ENCODE data around the gene HSD11B2. TPM values are rescaled to one million over a fixed set of nuclear protein-coding genes. Genes with fewer than 3 reads are reported as not detected.
"Not testable (repeated sequence)": the region's sequence is repeated elsewhere in the genome, so short reads cannot be mapped to it uniquely, and the experiment has no call there.

The HSD11B2 gene
- total RNA-seq, 1 donor from 2014 or later, result 1.7 TPM

DNA sequence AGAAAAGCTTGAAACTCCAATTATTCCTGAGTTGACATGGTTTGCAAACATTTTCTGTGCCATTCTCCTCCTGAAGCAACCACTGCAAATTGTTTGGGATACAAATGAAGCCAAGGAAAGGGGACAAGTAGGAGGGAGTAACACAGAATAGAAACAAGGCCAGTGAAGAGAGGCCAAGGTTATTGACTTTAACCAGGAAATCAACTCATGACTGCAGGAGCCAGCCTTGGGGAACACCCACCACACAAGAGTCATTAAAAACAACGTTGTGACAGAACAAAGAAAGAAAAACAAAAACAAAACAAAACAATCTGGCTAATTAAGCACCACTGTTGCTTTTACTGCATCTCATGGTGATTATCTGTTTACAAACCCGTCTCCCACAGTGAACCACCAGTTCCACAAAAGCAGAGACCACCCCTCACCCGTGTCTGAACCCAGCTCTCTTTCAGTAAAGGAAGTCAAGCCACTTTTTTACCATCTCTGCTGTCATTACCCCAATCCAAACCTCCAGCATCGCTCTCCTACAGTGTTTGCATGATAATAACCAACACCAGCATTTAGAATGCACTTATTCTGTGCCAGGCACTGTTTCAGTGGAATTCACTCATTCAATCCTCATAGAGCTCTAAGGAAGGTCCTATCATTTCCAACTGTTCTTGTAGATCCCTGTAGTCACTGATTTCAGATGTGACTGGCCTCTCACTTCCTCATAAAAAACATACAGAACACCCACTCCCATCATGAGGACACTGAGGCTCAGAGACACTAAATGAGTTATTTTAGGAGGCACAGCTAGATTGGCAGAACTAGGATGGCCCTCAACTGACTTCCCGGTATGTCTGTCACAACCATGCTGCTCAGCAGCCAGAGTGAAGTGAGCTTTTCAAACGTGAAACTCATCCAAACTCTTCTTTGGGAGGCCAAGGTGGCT lies 16.7 kb upstream of the HSD11B2 start:
- Mint-ChIP-seq H3K4me3 (ENCODE audit: low read depth) (peak overlapping the region; percentile 7), H3K4me1 (ENCODE audit: low read depth) (peaks cover 10% of the 10 kb centered on the region), H3K9me3 (no peaks in the 10 kb centered on the region), H3K27me3 (ENCODE audit: low read depth) (peaks cover 26% of the 10 kb centered on the region), H3K27ac (no peak overlapping the region), H3K36me3 (ENCODE audit: low read depth) (no peaks in the 10 kb centered on the region)
- DNase-seq (ENCODE audit: low spot score), result no peak
- intact Hi-C loops (cut with micrococcal nuclease), result no loop called here

- H3K36me3 Mint-ChIP-seq (ENCODE audit: low read depth); H3K9me3 Mint-ChIP-seq; H3K27ac Mint-ChIP-seq; DNase-seq (ENCODE audit: low spot score); intact Hi-C loops (cut with micrococcal nuclease): not testable (repeated sequence)
- Mint-ChIP-seq H3K4me3 (ENCODE audit: low read depth) (peak overlapping the region; percentile 67), H3K4me1 (ENCODE audit: low read depth) (peaks cover 10% of the 10 kb centered on the region), H3K27me3 (ENCODE audit: low read depth) (peaks cover 31% of the 10 kb centered on the region)
Observed at GRCh38 chr16:67415421-67415820, 15.5 kb upstream of the HSD11B2 start.

DNA sequence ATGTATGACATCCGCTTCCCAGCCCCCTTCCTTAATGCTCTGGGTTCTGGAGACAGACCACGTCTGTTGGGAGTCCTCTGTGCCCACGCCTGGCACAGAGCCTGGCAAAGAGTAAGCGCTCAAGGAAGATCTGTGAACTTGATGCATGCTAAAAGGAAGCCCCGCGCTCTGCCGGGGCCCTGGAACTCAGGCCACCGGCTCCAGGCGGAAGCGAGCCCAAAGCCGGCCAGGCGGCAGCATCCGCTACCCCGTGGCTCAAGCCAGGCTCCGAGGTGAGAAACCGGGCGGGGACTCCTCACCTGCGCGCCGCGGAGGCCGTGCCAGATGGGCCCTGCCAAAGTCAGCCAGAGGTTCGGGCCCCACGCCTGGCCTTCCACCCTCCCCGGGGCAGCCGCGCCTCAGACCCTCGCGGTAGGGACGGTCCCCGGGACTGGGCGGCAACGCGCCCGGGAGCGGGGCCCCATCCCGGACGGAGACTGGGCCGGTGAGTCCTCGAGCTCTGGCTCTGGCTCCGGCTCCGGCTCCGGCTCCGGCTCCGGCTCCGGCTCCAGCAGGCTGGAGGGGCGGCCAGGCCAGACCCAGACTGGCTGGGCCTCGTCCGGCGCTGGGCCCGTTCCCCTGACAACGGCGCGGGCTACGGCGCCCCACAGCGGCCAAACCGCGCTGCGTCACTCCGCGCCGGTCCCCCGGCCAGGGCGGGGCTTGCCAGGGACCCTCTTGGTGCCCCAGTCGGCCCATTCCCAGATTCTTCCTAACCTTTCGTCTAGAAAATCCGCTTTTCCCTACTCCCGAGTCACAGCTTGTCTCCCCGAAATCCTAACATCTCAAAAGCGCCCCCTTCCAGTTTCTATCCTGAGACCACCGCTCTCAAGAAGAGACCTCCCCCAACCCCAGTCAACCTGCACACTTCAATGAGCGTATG lies 14.8 kb upstream of the HSD11B2 start, which contains the start of gene ZDHHC1:
TSS of gene ZDHHC1 (minus strand) at position 606 of the 922 bp plus-strand sequence. CDS start 8,702 bp downstream, outside the sequence.
- no peak within 1 kb of the TSS for H3K27ac Mint-ChIP-seq
- H3K36me3 Mint-ChIP-seq (ENCODE audit: low read depth), result no peaks in the 10 kb centered on the region
- peak within 1 kb of the TSS; percentile 68 for H3K4me3 Mint-ChIP-seq (ENCODE audit: low read depth)
- H3K9me3 Mint-ChIP-seq, result no peaks in the 10 kb centered on the region
- intact Hi-C loops (cut with micrococcal nuclease), result no loop called here
- peaks cover 31% of the 10 kb centered on the region for H3K27me3 Mint-ChIP-seq (ENCODE audit: low read depth)
- peaks cover 10% of the 10 kb centered on the region for H3K4me1 Mint-ChIP-seq (ENCODE audit: low read depth)
- DNase-seq (ENCODE audit: low spot score), result peak; percentile 30

DNA sequence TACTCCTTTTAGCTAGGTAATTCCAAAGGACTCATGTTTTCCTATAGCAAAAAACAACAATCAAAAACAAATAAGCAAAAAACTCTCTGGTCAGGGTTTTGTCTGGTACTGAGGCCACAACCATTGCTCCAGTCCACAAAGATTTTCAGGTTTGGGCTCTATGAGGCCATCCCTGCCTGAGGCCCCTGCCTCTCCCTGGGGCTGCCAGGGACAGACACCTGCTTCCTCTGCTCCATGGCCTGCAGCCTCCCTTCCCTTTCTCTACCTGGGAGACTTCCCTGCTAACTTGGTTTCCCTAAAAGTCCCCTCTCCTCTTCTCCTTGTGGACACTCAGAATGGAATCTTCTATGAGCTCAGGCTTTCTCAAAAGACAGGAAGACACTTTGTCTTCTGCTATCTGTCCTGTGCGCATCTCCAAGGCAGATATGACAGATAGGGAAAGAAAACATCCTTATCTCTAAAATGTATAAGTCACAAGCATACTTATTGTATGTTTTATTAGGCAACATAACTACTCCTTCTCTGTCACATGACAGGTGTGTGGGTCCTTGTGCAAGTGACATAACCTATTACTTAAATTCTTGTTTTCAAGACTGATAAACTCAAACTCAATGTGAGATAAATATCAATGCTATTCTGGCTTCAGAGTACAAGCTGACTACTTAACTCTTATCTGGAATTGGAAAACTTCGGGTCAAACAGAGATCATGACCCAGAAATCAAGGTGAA lies 13.4 kb upstream of the HSD11B2 start:
- Mint-ChIP-seq H3K4me1 (ENCODE audit: low read depth) (peaks cover 10% of the 10 kb centered on the region), H3K4me3 (ENCODE audit: low read depth) (peak overlapping the region; percentile 18), H3K9me3 (no peaks in the 10 kb centered on the region), H3K27ac (peak overlapping the region; percentile 11), H3K27me3 (ENCODE audit: low read depth) (peaks cover 28% of the 10 kb centered on the region), H3K36me3 (ENCODE audit: low read depth) (no peaks in the 10 kb centered on the region)
- DNase-seq (ENCODE audit: low spot score), result no peak
- intact Hi-C loops (cut with micrococcal nuclease), result no loop called here

DNA sequence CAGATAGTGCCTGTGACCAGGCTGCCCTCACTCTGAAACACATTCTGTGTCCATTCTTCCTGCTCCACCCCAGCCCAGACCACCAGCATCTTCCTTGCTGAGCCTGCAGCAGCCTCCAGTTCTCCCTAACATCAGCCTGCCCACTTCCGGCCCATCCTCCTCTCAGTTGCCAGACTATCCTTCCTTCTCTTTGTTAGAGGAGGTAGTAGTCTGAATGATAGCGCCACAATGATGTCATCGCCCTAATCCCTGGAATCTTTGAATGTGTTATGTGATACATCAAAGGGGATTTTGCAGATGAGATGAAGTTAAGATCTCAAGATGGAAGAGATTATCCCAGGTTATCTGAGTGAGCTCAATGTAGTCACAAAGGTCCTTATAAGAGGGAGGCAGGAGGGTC lies 11.4 kb upstream of the HSD11B2 start:
- no peak for DNase-seq (ENCODE audit: low spot score)

DNA sequence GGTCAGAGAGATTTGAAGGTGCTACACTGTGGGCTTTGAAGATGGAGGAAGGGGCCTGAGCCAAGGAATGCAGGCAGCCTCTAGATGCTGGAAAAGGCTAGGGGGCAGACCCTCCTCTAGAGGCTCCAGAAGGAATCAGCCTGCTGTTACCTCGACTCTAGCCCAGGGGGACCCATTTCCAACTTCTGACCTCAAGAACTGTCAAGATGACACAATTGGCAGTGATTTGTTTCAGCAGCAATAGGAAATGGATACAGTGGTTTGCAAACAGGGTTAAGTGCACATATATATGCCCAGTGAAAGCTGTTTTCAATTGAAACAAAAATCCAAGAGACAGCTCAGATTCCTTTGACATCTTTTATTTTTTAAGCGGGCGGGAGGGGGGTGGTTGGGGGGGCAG lies 11.0 kb upstream of the HSD11B2 start:
- H3K4me3 Mint-ChIP-seq (ENCODE audit: low read depth), result no peak overlapping the region
- peaks cover 34% of the 10 kb centered on the region for H3K27me3 Mint-ChIP-seq (ENCODE audit: low read depth)
- no peak overlapping the region for H3K27ac Mint-ChIP-seq
- no peaks in the 10 kb centered on the region for H3K36me3 Mint-ChIP-seq (ENCODE audit: low read depth)
- no peak for DNase-seq (ENCODE audit: low spot score)
- intact Hi-C loops (cut with micrococcal nuclease), result no loop called here
- H3K9me3 Mint-ChIP-seq, result no peaks in the 10 kb centered on the region
- peaks cover 10% of the 10 kb centered on the region for H3K4me1 Mint-ChIP-seq (ENCODE audit: low read depth)

More for the DNA sequence above, 11.4 kb upstream of the HSD11B2 start:
- Mint-ChIP-seq H3K4me1 (ENCODE audit: low read depth) (peaks cover 10% of the 10 kb centered on the region), H3K9me3 (no peaks in the 10 kb centered on the region), H3K27me3 (ENCODE audit: low read depth) (peaks cover 34% of the 10 kb centered on the region), H3K36me3 (ENCODE audit: low read depth) (no peaks in the 10 kb centered on the region), H3K4me3 (ENCODE audit: low read depth) (no peak overlapping the region), H3K27ac (no peak overlapping the region)
- intact Hi-C loops (cut with micrococcal nuclease), result no loop called here

GRCh38 chr16:67421030-67421429 lies 9.9 kb upstream of the HSD11B2 start:
- Mint-ChIP-seq H3K4me3 (ENCODE audit: low read depth) (no peak overlapping the region), H3K9me3 (no peaks in the 10 kb centered on the region)

GRCh38 chr16:67423015-67423414 lies 7.9 kb upstream of the HSD11B2 start:
- DNase-seq (ENCODE audit: low spot score), result no peak
- Mint-ChIP-seq H3K27ac (no peak overlapping the region), H3K27me3 (ENCODE audit: low read depth) (peaks cover 32% of the 10 kb centered on the region), H3K36me3 (ENCODE audit: low read depth) (no peaks in the 10 kb centered on the region), H3K9me3 (no peaks in the 10 kb centered on the region), H3K4me1 (ENCODE audit: low read depth) (no peaks in the 10 kb centered on the region), H3K4me3 (ENCODE audit: low read depth) (no peak overlapping the region)
- intact Hi-C loops (cut with micrococcal nuclease), result no loop called here

More at GRCh38 chr16:67421030-67421429, 9.9 kb upstream of the HSD11B2 start:
- Mint-ChIP-seq H3K27me3 (ENCODE audit: low read depth) (peaks cover 38% of the 10 kb centered on the region), H3K27ac (no peak overlapping the region), H3K4me1 (ENCODE audit: low read depth) (peaks cover 8% of the 10 kb centered on the region), H3K36me3 (ENCODE audit: low read depth) (no peaks in the 10 kb centered on the region)
- intact Hi-C loops (cut with micrococcal nuclease), result no loop called here
- no peak for DNase-seq (ENCODE audit: low spot score)

- H3K4me3 Mint-ChIP-seq (ENCODE audit: low read depth), result no peak overlapping the region
- peaks cover 34% of the 10 kb centered on the region for H3K27me3 Mint-ChIP-seq (ENCODE audit: low read depth)
- H3K27ac Mint-ChIP-seq, result no peak overlapping the region
- no peak for DNase-seq (ENCODE audit: low spot score)
- intact Hi-C loops (cut with micrococcal nuclease), result no loop called here
- H3K4me1 Mint-ChIP-seq (ENCODE audit: low read depth), result no peaks in the 10 kb centered on the region
- no peaks in the 10 kb centered on the region for H3K36me3 Mint-ChIP-seq (ENCODE audit: low read depth)
- no peaks in the 10 kb centered on the region for H3K9me3 Mint-ChIP-seq
Observed at GRCh38 chr16:67423611-67424260, 7.2 kb upstream of the HSD11B2 start.

DNA sequence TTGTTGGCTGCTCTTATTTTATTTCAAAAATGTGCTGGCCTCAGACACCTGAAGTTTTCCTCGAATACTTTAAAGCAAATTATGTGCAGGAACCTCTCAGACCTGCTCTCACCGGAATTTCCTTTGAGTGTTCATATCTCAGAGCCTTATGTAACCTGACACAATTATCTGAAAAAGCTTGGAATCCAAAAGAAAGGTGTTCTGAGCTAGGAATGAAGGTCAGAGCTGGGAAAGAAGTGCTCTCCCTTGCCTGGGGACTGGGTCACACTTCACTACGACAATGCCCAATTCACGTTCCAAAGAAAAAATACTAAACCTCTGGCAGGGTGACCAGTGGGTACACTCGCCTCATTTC lies 6.7 kb upstream of the HSD11B2 start:
- Mint-ChIP-seq H3K36me3 (ENCODE audit: low read depth) (no peaks in the 10 kb centered on the region), H3K9me3 (no peaks in the 10 kb centered on the region), H3K27me3 (ENCODE audit: low read depth) (peaks cover 38% of the 10 kb centered on the region), H3K4me3 (ENCODE audit: low read depth) (no peak overlapping the region), H3K4me1 (ENCODE audit: low read depth) (no peaks in the 10 kb centered on the region), H3K27ac (no peak overlapping the region)
- intact Hi-C loops (cut with micrococcal nuclease), result no loop called here
- no peak for DNase-seq (ENCODE audit: low spot score)

- H3K4me3 Mint-ChIP-seq (ENCODE audit: low read depth), result no peak overlapping the region
Observed at GRCh38 chr16:67425061-67425460, 5.9 kb upstream of the HSD11B2 start.

DNA sequence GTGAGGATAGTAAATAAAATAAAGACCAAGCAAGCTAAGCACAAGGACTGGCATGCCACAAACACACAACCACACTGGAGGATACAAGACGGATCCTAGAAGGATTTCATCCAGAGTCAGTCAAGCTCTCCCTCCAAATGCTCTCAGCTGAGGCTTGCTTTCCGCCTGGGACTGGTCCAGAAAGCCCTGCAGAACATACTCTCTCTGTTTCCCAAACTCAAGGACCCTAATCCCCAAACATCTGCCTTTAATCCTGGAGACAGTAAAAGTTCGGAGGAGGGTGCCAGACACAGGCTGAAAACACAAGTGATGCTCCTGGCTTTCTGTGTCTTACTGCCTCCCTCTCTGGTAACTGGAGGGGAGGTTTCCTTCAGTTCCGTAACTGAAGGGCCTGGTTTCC lies 5.3 kb upstream of the HSD11B2 start:
- H3K27ac Mint-ChIP-seq, result no peak overlapping the region
- intact Hi-C loops (cut with micrococcal nuclease), result no loop called here
- H3K36me3 Mint-ChIP-seq (ENCODE audit: low read depth), result no peaks in the 10 kb centered on the region
- no peak overlapping the region for H3K4me3 Mint-ChIP-seq (ENCODE audit: low read depth)
- H3K27me3 Mint-ChIP-seq (ENCODE audit: low read depth), result peaks cover 42% of the 10 kb centered on the region
- DNase-seq (ENCODE audit: low spot score), result no peak
- H3K4me1 Mint-ChIP-seq (ENCODE audit: low read depth), result peaks cover 3% of the 10 kb centered on the region
- H3K9me3 Mint-ChIP-seq, result no peaks in the 10 kb centered on the region

More at GRCh38 chr16:67425061-67425460, 5.9 kb upstream of the HSD11B2 start:
- Mint-ChIP-seq H3K4me1 (ENCODE audit: low read depth) (no peaks in the 10 kb centered on the region), H3K9me3 (no peaks in the 10 kb centered on the region), H3K27me3 (ENCODE audit: low read depth) (peaks cover 39% of the 10 kb centered on the region), H3K36me3 (ENCODE audit: low read depth) (no peaks in the 10 kb centered on the region), H3K27ac (no peak overlapping the region)
- no peak for DNase-seq (ENCODE audit: low spot score)
- intact Hi-C loops (cut with micrococcal nuclease), result no loop called here

Data from activated T-helper 2 cell treated with anti-CD3 and anti-CD28 coated beads, Interferon-gamma antibody, Interleukin-2, Interleukin-4, amounts not matched to agents 10 μg/mL and 5 μg/mL and 100 μg/mL, durations not matched to agents 14 hours and 24 hours and 36 hours (primary cell).